Mucosa of rectum (tissue), 2 donors: ENCODE results near the gene ESPNL.

ENCODE experiments used
- H3K27ac ChIP-seq, 2 donors: one replicate each; pipeline ENCODE4 v1.7.0; 2013; ENCODE audit warnings: inconsistent platforms in 2 of 2, low read depth in 2 of 2, low read length in 2 of 2
- H3K27me3 ChIP-seq, 2 donors: one replicate each; pipeline ENCODE4 v1.7.0; 2013; ENCODE audit warnings: low read length in 2 of 2; ENCODE audit not compliant: control insufficient read depth in 2 of 2, insufficient read depth in 2 of 2
- H3K36me3 ChIP-seq, 2 donors: one replicate each; pipeline ENCODE4 v1.7.0; 2013; ENCODE audit warnings: low read length in 2 of 2; ENCODE audit not compliant: control insufficient read depth in 2 of 2, insufficient read depth in 2 of 2
- H3K4me1 ChIP-seq, 2 donors: one replicate each; pipeline ENCODE4 v1.7.0; 2013; ENCODE audit warnings: low read length in 2 of 2, mild to moderate bottlenecking in 1 of 2; ENCODE audit not compliant: control insufficient read depth in 2 of 2, insufficient read depth in 2 of 2
- H3K4me3 ChIP-seq, 2 donors: one replicate each; pipeline ENCODE4 v1.7.0; 2013; ENCODE audit warnings: low read length in 2 of 2
- H3K9ac ChIP-seq, 2 donors: one replicate each; pipeline ENCODE4 v1.7.0; 2013; ENCODE audit warnings: low read length in 2 of 2, low read depth in 1 of 2, mild to moderate bottlenecking in 1 of 2
- H3K9me3 ChIP-seq, 2 donors: one replicate each; pipeline ENCODE4 v1.7.0; 2013; ENCODE audit warnings: low read length in 2 of 2; ENCODE audit not compliant: control insufficient read depth in 2 of 2
- donor health status: healthy.
- donor health status: Normal muscosa, but diverticular disease.

The ESPNL gene

GRCh38 chr2:238152771-238153688, 52.9 kb downstream of the ESPNL start:
- Histone ChIP-seq H3K4me1 (peaks cover 0 to under 1% of the 10 kb centered on the region in 2 donors), H3K9ac (no peak overlapping the region)

GRCh38 chr2:238154570-238154969, 54.4 kb downstream of the ESPNL start:
- H3K4me3 ChIP-seq: no peak overlapping the region
- H3K36me3 ChIP-seq: no peaks in the 10 kb centered on the region
- H3K9me3 ChIP-seq: no peaks in the 10 kb centered on the region
- no peak overlapping the region for H3K27ac ChIP-seq
- H3K27me3 ChIP-seq: peaks cover 3 to 5% of the 10 kb centered on the region in 2 donors
- H3K4me1 ChIP-seq: peaks cover 3 to 6% of the 10 kb centered on the region in 2 donors
- no peak overlapping the region for H3K9ac ChIP-seq

More at GRCh38 chr2:238152771-238153688, 52.9 kb downstream of the ESPNL start:
- no peaks in the 10 kb centered on the region for H3K27me3 ChIP-seq
- H3K36me3 ChIP-seq: no peaks in the 10 kb centered on the region
- H3K4me3 ChIP-seq: no peak overlapping the region
- no peak overlapping the region for H3K27ac ChIP-seq
- H3K9me3 ChIP-seq: no peaks in the 10 kb centered on the region

GRCh38 chr2:238155051-238155760, 55.1 kb downstream of the ESPNL start:
- Histone ChIP-seq H3K9me3 (no peaks in the 10 kb centered on the region), H3K9ac (no peak overlapping the region), H3K27ac (peak overlapping the region in 1 of 2 donors; percentile 16), H3K4me1 (peaks cover 3 to 7% of the 10 kb centered on the region in 2 donors), H3K4me3 (no peak overlapping the region), H3K27me3 (peaks cover 3 to 11% of the 10 kb centered on the region in 2 donors), H3K36me3 (no peaks in the 10 kb centered on the region)

- Histone ChIP-seq H3K27ac (peak overlapping the region in 1 of 2 donors; percentile 4), H3K9ac (no peak overlapping the region), H3K9me3 (no peaks in the 10 kb centered on the region), H3K4me1 (peaks cover 3 to 8% of the 10 kb centered on the region in 2 donors), H3K27me3 (peaks cover 5 to 11% of the 10 kb centered on the region in 2 donors), H3K36me3 (no peaks in the 10 kb centered on the region), H3K4me3 (no peak overlapping the region)
These were observed 55.9 kb downstream of the ESPNL start for GRCh38 chr2:238155761-238156694.

GRCh38 chr2:238157506-238158017, 57.4 kb downstream of the ESPNL start:
- H3K36me3 ChIP-seq: no peaks in the 10 kb centered on the region
- H3K27ac ChIP-seq: no peak overlapping the region
- H3K9me3 ChIP-seq: no peaks in the 10 kb centered on the region
- H3K27me3 ChIP-seq: peaks cover 5 to 11% of the 10 kb centered on the region in 2 donors
- H3K4me1 ChIP-seq: peaks cover 3 to 8% of the 10 kb centered on the region in 2 donors
- no peak overlapping the region for H3K9ac ChIP-seq
- no peak overlapping the region for H3K4me3 ChIP-seq

- Histone ChIP-seq H3K4me3 (peak overlapping the region in 1 of 2 donors; percentile 17), H3K36me3 (no peaks in the 10 kb centered on the region), H3K9ac (no peak overlapping the region)
These were observed 57.9 kb downstream of the ESPNL start for GRCh38 chr2:238158018-238158508.

GRCh38 chr2:238158509-238159070, 58.5 kb downstream of the ESPNL start, which contains the start of gene ERFE:
Gene ERFE, plus strand, starts transcription at chr2:238158970. Its CDS starts 38 bp downstream, at chr2:238159008.
- Histone ChIP-seq H3K36me3 (no peaks in the 10 kb centered on the region), H3K4me3 (peak within 1 kb of the TSS; percentile 20 to 31), H3K4me1 (peaks cover 3 to 8% of the 10 kb centered on the region in 2 donors), H3K9ac (no peak within 1 kb of the TSS), H3K27me3 (peaks cover 5 to 19% of the 10 kb centered on the region in 2 donors), H3K9me3 (no peaks in the 10 kb centered on the region), H3K27ac (no peak within 1 kb of the TSS)

More at GRCh38 chr2:238158018-238158508, 57.9 kb downstream of the ESPNL start:
- Histone ChIP-seq H3K4me1 (peaks cover 3 to 8% of the 10 kb centered on the region in 2 donors), H3K27me3 (peaks cover 5 to 16% of the 10 kb centered on the region in 2 donors), H3K9me3 (no peaks in the 10 kb centered on the region), H3K27ac (no peak overlapping the region)

DNA sequence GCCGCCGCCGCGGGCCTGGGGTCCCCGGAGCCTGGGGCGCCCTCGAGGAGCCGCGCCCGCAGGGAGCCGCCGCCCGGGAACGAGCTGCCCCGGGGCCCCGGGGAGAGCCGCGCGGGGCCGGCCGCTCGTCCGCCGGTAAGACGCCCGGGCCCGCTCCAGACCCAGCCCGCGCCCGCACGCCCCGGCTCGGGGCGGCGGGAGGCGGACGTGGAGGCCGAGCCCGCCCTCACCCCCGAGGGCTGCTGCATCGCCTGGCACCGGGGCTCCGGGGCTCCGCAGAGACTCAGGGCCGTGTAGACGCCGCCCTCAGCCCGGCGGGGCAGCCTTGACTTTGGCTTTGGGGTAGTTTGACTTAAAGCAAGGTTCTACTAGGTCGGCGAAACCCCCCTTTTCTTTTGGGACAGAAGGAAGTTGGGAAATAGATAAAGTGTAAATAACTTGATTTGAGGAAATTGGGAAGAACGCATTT, 59.0 kb downstream of the ESPNL start:
- H3K27ac ChIP-seq: no peak overlapping the region
- H3K9me3 ChIP-seq: no peaks in the 10 kb centered on the region
- no peaks in the 10 kb centered on the region for H3K36me3 ChIP-seq
- peaks cover 5 to 19% of the 10 kb centered on the region in 2 donors for H3K27me3 ChIP-seq
- H3K9ac ChIP-seq: no peak overlapping the region
- peaks cover 3 to 8% of the 10 kb centered on the region in 2 donors for H3K4me1 ChIP-seq
- peak overlapping the region; percentile 20 to 31 for H3K4me3 ChIP-seq
